K562 (cell line): ENCODE data around the gene SH3D21. TPM values are rescaled to one million over a fixed set of nuclear protein-coding genes. Genes with fewer than 3 reads are reported as not detected.
A peak's percentile ranks its signal among the peaks of the same experiment; 100 is the strongest.

ENCODE experiments used
- ATAC-seq: fragments of 200-7000 bp; cut with Tn5 transposase; 3 replicates; pipeline ENCODE4 v1.9.1; 2020; ENCODE audit warnings: moderate library complexity
- BruUV-seq: library from RNA; stranded (reverse); fragments of 400-500 nt; replicated peaks from 2 replicates; lab custom pipeline; 2021; lab: Mats Ljungman, UMichigan
- CTCF ChIA-PET: fragments of 300-600 bp; formaldehyde crosslinking; extraction: SDS; loops from one replicate; lab custom pipeline; 2021; ENCODE audit warnings: low intra/inter-chr PET ratio; lab: Yijun Ruan, JAX
- POLR2A ChIA-PET: fragments of 300-600, 350-650 bp; sonication (Branson Sonifier 250); formaldehyde crosslinking; extraction: SDS; loops from one replicate; lab custom pipeline; 2021; ENCODE audit warnings: antibody characterized with exemption, inconsistent platforms; lab: Yijun Ruan, JAX
- DNase-seq, 4 experiments: peaks; one replicate each; pipeline versions ENCODE4 v3.0.0 to v3.0.0-alpha.2; 2011 to 2018; ENCODE audit warnings: low spot score in 3 of 4, mixed read lengths in 3 of 4; ENCODE audit errors: extremely low read depth in 1 of 4
- FAIRE-seq: peaks from 2 replicates; lab custom pipeline; 2011; peaks lifted over from hg19 to GRCh38; lab: Jason Lieb, UNC
- H2AFZ ChIP-seq: 2 replicates; pipeline ENCODE4 v1.6.0; 2011; ENCODE audit warnings: low read depth, low read length, control low read depth, inconsistent platforms
- H3K27ac ChIP-seq: fragments of 200-600 bp; 3 replicates; pipeline ENCODE4 v1.8.0; 2011; ENCODE audit warnings: low read depth, mild to moderate bottlenecking, control low read depth, inconsistent platforms, low read length, moderate library complexity, mixed read lengths; ENCODE audit errors: extremely low read depth
- H3K27me3 ChIP-seq, 2 experiments: fragments of 300-600 bp in 1 of 2; 2 replicates in 1 of 2; 3 replicates in 1 of 2; pipeline versions ENCODE4 v1.6.0 to v1.8.0; 2011; ENCODE audit warnings: inconsistent platforms in 2 of 2, low read length in 2 of 2, mild to moderate bottlenecking in 1 of 2, mixed read lengths in 1 of 2, moderate library complexity in 1 of 2; ENCODE audit not compliant: control insufficient read depth in 2 of 2, insufficient read depth in 2 of 2
- H3K36me3 ChIP-seq: fragments of 300-600 bp; 3 replicates; pipeline ENCODE4 v1.8.0; 2011; ENCODE audit warnings: mild to moderate bottlenecking, low read length, inconsistent platforms; ENCODE audit not compliant: control insufficient read depth, insufficient read depth
- H3K4me1 ChIP-seq, 2 experiments: fragments of 200-600 bp in 1 of 2; replicated peaks in 1 of 2; 2 replicates in 1 of 2; 3 replicates in 1 of 2; pipeline versions ENCODE4 v1.5.1 to v1.8.0; 2011; ENCODE audit warnings: inconsistent platforms in 2 of 2, low read length in 2 of 2, mild to moderate bottlenecking in 1 of 2, mixed read lengths in 1 of 2, moderate library complexity in 1 of 2; ENCODE audit not compliant: control insufficient read depth in 2 of 2, insufficient read depth in 2 of 2
- H3K4me2 ChIP-seq: 2 replicates; pipeline ENCODE4 v1.6.1; 2011; ENCODE audit warnings: low read length, control low read depth, inconsistent platforms, mixed read lengths; ENCODE audit not compliant: insufficient read depth
- H3K4me3 ChIP-seq: fragments of 200-600 bp; sonication (generic), shearing (Covaris generic); 2 replicates; pipeline ENCODE4 v1.5.1; 2016; ENCODE audit warnings: control low read depth, inconsistent platforms
- H3K79me2 ChIP-seq: fragments of 200-600 bp; 3 replicates; pipeline ENCODE4 v1.8.0; 2011; ENCODE audit warnings: low read length, inconsistent platforms; ENCODE audit not compliant: control insufficient read depth, insufficient read depth
- H3K9ac ChIP-seq, 2 experiments: 2 replicates each; pipeline versions ENCODE4 v1.6.0 to v1.6.1; 2011; ENCODE audit warnings: low read depth in 2 of 2, low read length in 2 of 2, control low read depth in 1 of 2, inconsistent platforms in 1 of 2, mild to moderate bottlenecking in 1 of 2, mixed read lengths in 1 of 2; ENCODE audit not compliant: insufficient read depth in 1 of 2
- H3K9me1 ChIP-seq: one replicate; pipeline ENCODE4 v1.6.0; 2011; ENCODE audit warnings: inconsistent platforms, mild to moderate bottlenecking, low read length, moderate library complexity; ENCODE audit not compliant: control insufficient read depth, insufficient read depth
- H3K9me3 ChIP-seq: replicated peaks from 2 replicates; pipeline ENCODE4 v1.5.1; 2011; ENCODE audit warnings: low read depth, low read length, inconsistent platforms; ENCODE audit not compliant: control insufficient read depth, insufficient read depth
- H4K20me1 ChIP-seq: replicated peaks from 2 replicates; pipeline ENCODE4 v1.6.1; 2011; ENCODE audit warnings: low read length, inconsistent platforms, mixed read lengths; ENCODE audit not compliant: control insufficient read depth, insufficient read depth
- LEF1 ChIP-seq: fragments of 450-650 bp; IDR thresholded peaks from 2 replicates; pipeline ENCODE4 v1.6.1; 2016; ENCODE audit warnings: mild to moderate bottlenecking
- NBN ChIP-seq: fragments of 450-650 bp; IDR thresholded peaks from 2 replicates; pipeline ENCODE4 v1.6.1; 2016; ENCODE audit warnings: low read depth, mild to moderate bottlenecking
- POLR2G ChIP-seq: fragments of 200-400 bp; formaldehyde crosslinking; IDR thresholded peaks from 2 replicates; pipeline ENCODE4 v1.6.1; 2017; ENCODE audit warnings: low read depth, mild to moderate bottlenecking, antibody characterized with exemption, low read length, moderate library complexity
- RBM22 ChIP-seq: fragments of 200-400 bp; formaldehyde crosslinking; IDR thresholded peaks from 2 replicates; pipeline ENCODE4 v1.6.1; 2018; ENCODE audit warnings: low read length, low read depth; ENCODE audit not compliant: poor library complexity, severe bottlenecking
- ZKSCAN8 ChIP-seq: fragments of 200-800 bp; sonication (Bioruptor generic); IDR thresholded peaks from 2 replicates; pipeline ENCODE4 v1.6.1; 2016; ENCODE audit warnings: missing genetic modification characterization, missing compliant biosample characterization
- ZNF699 ChIP-seq: fragments of 250-450 bp; sonication (Bioruptor Pico); IDR thresholded peaks from 2 replicates; pipeline ENCODE4 v1.8.0; 2021; ENCODE audit warnings: mild to moderate bottlenecking, moderate library complexity; ENCODE audit not compliant: insufficient replicate concordance
- WGBS: fragments of 100-300 bp; shearing (Covaris generic); methylation state at CpG from one replicate; pipeline ENCODE4 v1.1.6; 2016; ENCODE audit warnings: low coverage, mixed read lengths; ENCODE audit not compliant: insufficient coverage; ENCODE audit errors: missing lambda C conversion rate; 5-methylcytosine and 5-hydroxymethylcytosine counted together
- in situ Hi-C: fragments of 300-500 bp; cut with MboI; formaldehyde crosslinking; loops from 4 replicates; pipeline ENCODE4 v1.15.0; 2018; ENCODE audit warnings: inconsistent platforms, mixed read lengths
- intact Hi-C: fragments of 100-400 bp; cut with micrococcal nuclease; formaldehyde crosslinking; loops from 2 replicates; pipeline ENCODE4 v1.14.2; 2022
- polyA plus RNA-seq, 8 experiments: library from polyadenylated mRNA; depleted of rRNA in 4 of 8; stranded (reverse) in 5 of 8; unstranded in 3 of 8; fragments of >200 nt; fragmentation: Nextera tagmentation in 2 of 8; fragmentation: Illumina TruSeq in 1 of 8; extraction: Ambion mirVana in 2 of 8; extraction: Trizol in 1 of 8; gene quantifications; 2 replicates each; pipeline versions ENCODE4 v1.2.1 to v1.2.3, GENCODE V29; 2011 to 2014; ENCODE audit warnings: inconsistent platforms in 1 of 8, missing spikeins in 1 of 8
- total RNA-seq, 7 experiments: library from RNA; depleted of rRNA in 6 of 7; stranded (reverse); fragments of >200 nt in 6 of 7; fragmentation: Illumina TruSeq in 2 of 7; extraction: Trizol in 2 of 7; gene quantifications; 2 replicates each; pipeline versions ENCODE4 v1.2.1 to v1.2.3, GENCODE V29; 2011 to 2021; ENCODE audit warnings: low replicate concordance in 1 of 7

Gene SH3D21
- total and polyA plus RNA-seq, 9 of the 15 experiments (the other 6 are each of a cell fraction or from before 2014, with no cell fraction given) = 0.01 to 4.7 (median 1.8) TPM

DNA sequence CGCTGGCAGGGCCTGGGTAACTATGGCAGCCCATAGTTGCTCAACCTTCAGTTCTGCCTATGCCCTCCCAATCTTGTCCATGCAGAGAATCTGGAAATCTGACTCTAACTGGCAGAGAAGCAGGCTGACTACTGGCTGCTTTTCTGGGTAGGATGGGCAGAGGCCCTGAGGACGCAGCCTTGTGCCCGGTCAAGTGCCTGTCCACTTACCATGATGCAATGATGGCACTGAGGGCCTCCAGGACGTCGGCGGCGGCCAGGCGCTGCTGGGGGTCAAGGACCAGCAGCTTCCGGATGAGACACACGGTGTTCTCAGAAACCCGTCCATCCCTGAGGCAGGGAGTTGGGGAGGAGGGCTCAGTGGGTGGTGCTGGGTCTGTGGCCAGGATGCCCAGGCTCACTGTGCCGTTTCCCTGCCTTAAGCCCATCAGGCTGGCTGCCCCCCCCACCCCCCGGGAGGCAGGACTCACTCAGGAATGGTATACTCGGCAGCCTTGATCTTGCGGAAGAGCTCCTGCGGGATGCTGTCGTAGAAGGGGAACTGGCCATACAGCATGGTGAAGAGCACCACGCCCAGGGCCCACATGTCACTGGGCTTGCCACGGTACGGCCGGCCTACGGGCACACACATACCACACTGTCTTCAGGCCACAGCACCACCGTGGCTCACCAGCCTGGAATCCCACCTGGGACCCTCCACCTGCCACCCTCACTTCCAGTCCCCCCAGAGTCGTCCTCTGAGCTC lies 37.7 kb downstream of the SH3D21 start:
- no peak for ATAC-seq
- no peak for DNase-seq
- peak overlapping the region in 1 of 2 experiments; percentile 21; a peak in 1 of 4 replicates for H3K9ac ChIP-seq
- TF ChIP-seq RBM22 = peak; percentile 62
- TF ChIP-seq POLR2G = peak; percentile 68; the same call in 1 of the 2 replicates
- no peak for TF ChIP-seq LEF1
- TF ChIP-seq NBN = no peak
- TF ChIP-seq ZNF699 (CRISPR knock-in tag) = no peak
- no peak for TF ChIP-seq ZKSCAN8 (CRISPR knock-in tag)
- intact Hi-C loops = no loop called here
- no peaks in the 10 kb centered on the region for H3K9me3 ChIP-seq
- FAIRE-seq = no peak
- H3K4me2 ChIP-seq = no peak overlapping the region
- H3K4me3 ChIP-seq = no peak overlapping the region
- POLR2A ChIA-PET = interaction anchor here (0.6 to 2.0 kb wide), 5 partner anchors 8 to 43 kb away, joined by 3 to 10 read pairs (median 7); no protein-coding TSS in a partner anchor
- 92% methylated on average over 22 of the region's 24 CpGs for WGBS
- H3K9me1 ChIP-seq = peaks cover 5% of the 10 kb centered on the region
- in situ Hi-C loops = no loop called here
- BruUV-seq = no TSS peak
- H3K36me3 ChIP-seq = peaks cover 89% of the 10 kb centered on the region; the same call in 2 of the 3 replicates
- H3K27me3 ChIP-seq = no peaks in the 10 kb centered on the region
- no peak overlapping the region for H3K27ac ChIP-seq
- no peaks in the 10 kb centered on the region for H3K79me2 ChIP-seq
- no peak overlapping the region for H2AFZ ChIP-seq
- peaks cover 5 to 44% of the 10 kb centered on the region in 2 experiments; a peak in 4 of 5 replicates for H3K4me1 ChIP-seq
- peaks cover 13% of the 10 kb centered on the region; the same call in 1 of the 2 replicates for H4K20me1 ChIP-seq
- CTCF ChIA-PET = interaction anchor here (1.1 to 2.5 kb wide), 2 partner anchors 77 kb away, joined by 3 to 27 read pairs; no protein-coding TSS in a partner anchor
